Upper lobe of right lung (tissue), 1 donor: ENCODE results near the gene GPATCH2. TPM values are rescaled to one million over a fixed set of nuclear protein-coding genes. Genes with fewer than 3 reads are reported as not detected.

Experiments
- ATAC-seq: fragments of 200-7000 bp; cut with Tn5 transposase; one replicate; pipeline ENCODE4 v1.9.1; 2020; ENCODE audit warnings: mild to moderate bottlenecking, moderate library complexity
- DNase-seq: peaks from one replicate; pipeline ENCODE4 v3.0.0-alpha.2; 2020
- H3K27ac ChIP-seq: fragments of 200-600 bp; one replicate; pipeline ENCODE4 v1.8.0; 2022
- H3K27me3 ChIP-seq: fragments of 200-600 bp; one replicate; pipeline ENCODE4 v1.8.0; 2022; ENCODE audit warnings: mild to moderate bottlenecking
- H3K36me3 ChIP-seq: fragments of 200-600 bp; one replicate; pipeline ENCODE4 v1.8.0; 2022
- H3K4me1 ChIP-seq: fragments of 200-600 bp; one replicate; pipeline ENCODE4 v1.8.0; 2022
- H3K4me3 ChIP-seq: fragments of 200-600 bp; one replicate; pipeline ENCODE4 v1.8.0; 2022; ENCODE audit warnings: mild to moderate bottlenecking
- H3K9me3 ChIP-seq: fragments of 200-600 bp; one replicate; pipeline ENCODE4 v1.8.0; 2022
- CTCF ChIP-seq: fragments of 200-600 bp; IDR thresholded peaks from one replicate; pipeline ENCODE4 v1.8.0; 2022; ENCODE audit warnings: antibody characterized with exemption
- intact Hi-C: fragments of 100-400 bp; cut with DNase I; formaldehyde crosslinking; loops from one replicate; pipeline ENCODE4 v1.11.0; 2022
- total RNA-seq: library from RNA; stranded (reverse); fragmentation: NEBNext Ultra II Directional; extraction: Animal tissue kit (Norgen Biotek cat#: 25700); gene quantifications from one replicate; pipeline ENCODE4 v1.2.1, GENCODE V29; 2021
- donor health status: DM: no; HTN: yes; CAD: no; lungs with severe emphysema.

GPATCH2 gene
- total RNA-seq, 1 donor from 2014 or later, result 11.3 TPM

GRCh38 chr1:217535601-217536377 is 95.1 kb downstream of the GPATCH2 start:
- H3K36me3 ChIP-seq, result no peaks in the 10 kb centered on the region
- intact Hi-C loops, result no loop called here
- H3K27ac ChIP-seq, result no peak overlapping the region
- no peak for TF ChIP-seq CTCF
- no peak for ATAC-seq
- DNase-seq, result no peak
- H3K9me3 ChIP-seq, result no peaks in the 10 kb centered on the region
- H3K27me3 ChIP-seq, result no peaks in the 10 kb centered on the region
- H3K4me3 ChIP-seq, result no peak overlapping the region
- H3K4me1 ChIP-seq, result no peaks in the 10 kb centered on the region

- no peak overlapping the region for H3K4me3 ChIP-seq
- intact Hi-C loops, result no loop called here
- ATAC-seq, result no peak
Observed at GRCh38 chr1:217534566-217534965, 96.3 kb downstream of the GPATCH2 start.

GRCh38 chr1:217528271-217528670 is 102.6 kb downstream of the GPATCH2 start:
- Histone ChIP-seq H3K4me3 (no peak overlapping the region), H3K4me1 (no peaks in the 10 kb centered on the region), H3K36me3 (no peaks in the 10 kb centered on the region), H3K9me3 (no peaks in the 10 kb centered on the region), H3K27me3 (no peaks in the 10 kb centered on the region), H3K27ac (no peak overlapping the region)
- intact Hi-C loops, result no loop called here
- ATAC-seq (no peak), DNase-seq (no peak)
- no peak for TF ChIP-seq CTCF

More at GRCh38 chr1:217534566-217534965, 96.3 kb downstream of the GPATCH2 start:
- no peaks in the 10 kb centered on the region for H3K9me3 ChIP-seq
- H3K27ac ChIP-seq, result no peak overlapping the region
- no peaks in the 10 kb centered on the region for H3K27me3 ChIP-seq
- no peaks in the 10 kb centered on the region for H3K36me3 ChIP-seq
- DNase-seq, result no peak
- no peaks in the 10 kb centered on the region for H3K4me1 ChIP-seq
- no peak for TF ChIP-seq CTCF

- no peak overlapping the region for H3K27ac ChIP-seq
- H3K27me3 ChIP-seq, result no peaks in the 10 kb centered on the region
- no peak for TF ChIP-seq CTCF
- DNase-seq (no peak), ATAC-seq (no peak)
- H3K9me3 ChIP-seq, result no peaks in the 10 kb centered on the region
- intact Hi-C loops, result no loop called here
- H3K4me1 ChIP-seq, result no peaks in the 10 kb centered on the region
- H3K36me3 ChIP-seq, result no peaks in the 10 kb centered on the region
- no peak overlapping the region for H3K4me3 ChIP-seq
Observed at GRCh38 chr1:217527151-217527550, 103.7 kb downstream of the GPATCH2 start.

- TF ChIP-seq CTCF, result no peak
- DNase-seq (no peak), ATAC-seq (no peak)
- no peaks in the 10 kb centered on the region for H3K4me1 ChIP-seq
- no peak overlapping the region for H3K27ac ChIP-seq
- no peaks in the 10 kb centered on the region for H3K27me3 ChIP-seq
- H3K36me3 ChIP-seq, result no peaks in the 10 kb centered on the region
- intact Hi-C loops, result no loop called here
- no peaks in the 10 kb centered on the region for H3K9me3 ChIP-seq
- H3K4me3 ChIP-seq, result no peak overlapping the region
Observed at GRCh38 chr1:217526636-217527035, 104.3 kb downstream of the GPATCH2 start.
